Breast epithelium (tissue), 3 donors: Measurements from ENCODE around the gene TMEM115.

ENCODE experiments used
- CTCF ChIP-seq, 3 donors: fragments of 450-650 bp; IDR thresholded peaks; one replicate each; pipeline ENCODE4 v1.5.1; 2016 to 2017; ENCODE audit warnings: antibody characterized with exemption in 3 of 3, mild to moderate bottlenecking in 3 of 3, moderate library complexity in 3 of 3
- POLR2A ChIP-seq: fragments of 450-650 bp; IDR thresholded peaks from one replicate; pipeline ENCODE4 v1.6.1; 2016; ENCODE audit warnings: antibody characterized with exemption, mild to moderate bottlenecking, moderate library complexity

GRCh38 chr3:50365080-50365841 lies 5.9 kb upstream of the TMEM115 start:
- no peak for TF ChIP-seq CTCF (IDR thresholded peaks at IDR 0.05)
- no peak for TF ChIP-seq POLR2A
